Uterus (tissue), 4 donors: Measurements from ENCODE around the gene IKZF1. TPM values are rescaled to one million over a fixed set of nuclear protein-coding genes. Genes with fewer than 3 reads are reported as not detected.

Experiments
- DNase-seq, 2 donors: peaks; one replicate each; pipeline ENCODE4 v3.0.0-alpha.2; 2019 to 2020
- H3K27ac ChIP-seq, 2 donors: fragments of 200-600 bp; sonication (generic); 1 replicate in 1 of 2; 2 replicates in 1 of 2; pipeline ENCODE4 v1.5.1; 2016 to 2018
- H3K27me3 ChIP-seq, 2 donors: fragments of 200-600 bp; sonication (generic); one replicate each; pipeline ENCODE4 v1.5.1; 2018 to 2019; ENCODE audit warnings: control low read depth in 1 of 2
- H3K36me3 ChIP-seq, 2 donors: fragments of 200-600 bp; sonication (generic); one replicate each; pipeline ENCODE4 v1.5.1; 2019; ENCODE audit warnings: control low read depth in 1 of 2
- H3K4me1 ChIP-seq, 2 donors: fragments of 200-600 bp; sonication (generic); one replicate each; pipeline ENCODE4 v1.5.1; 2018 to 2019; ENCODE audit warnings: control low read depth in 1 of 2
- H3K4me3 ChIP-seq, 2 donors: fragments of 200-600 bp; sonication (generic); 1 replicate in 1 of 2; 2 replicates in 1 of 2; pipeline ENCODE4 v1.5.1; 2018 to 2019; ENCODE audit warnings: mild to moderate bottlenecking in 1 of 2
- H3K9me3 ChIP-seq, 2 donors: fragments of 200-600 bp; sonication (generic); one replicate each; pipeline ENCODE4 v1.5.1; 2019; ENCODE audit warnings: control low read depth in 1 of 2
- POLR2A ChIP-seq, 2 donors: fragments of 450-650 bp; IDR thresholded peaks; one replicate each; pipeline ENCODE4 v1.6.1; 2016; ENCODE audit warnings: antibody characterized with exemption in 2 of 2, mild to moderate bottlenecking in 1 of 2, moderate library complexity in 1 of 2
- intact Hi-C: fragments of 100-400 bp; cut with DNase I; formaldehyde crosslinking; loops from one replicate; pipeline ENCODE4 v1.15.1; 2023; ENCODE audit warnings: low total_unique reads
- total RNA-seq, 4 donors: library from RNA; depleted of rRNA in 3 of 4; stranded (reverse); fragments of >200 nt in 3 of 4; gene quantifications; one replicate each; pipeline versions ENCODE4 v1.1.0 to v1.2.4, GENCODE V29; 2014 to 2023
- TF ChIP-seq, protein P1 (sequence below), 4 experiments: fragments of 200-600 bp in 2 of 4; fragments of 450-650 bp in 2 of 4; sonication (generic) in 2 of 4; IDR thresholded peaks; one replicate each; pipeline ENCODE4 v1.5.1; 2016 to 2019; ENCODE audit warnings: antibody characterized with exemption in 4 of 4, mild to moderate bottlenecking in 2 of 4, moderate library complexity in 1 of 4
- donor health status: DM: yes; HTN: yes; CAD: no.

IKZF1 gene
- total RNA-seq, 4 donors from 2014 or later, result 7.0 to 828 (median 12.8) TPM

DNA sequence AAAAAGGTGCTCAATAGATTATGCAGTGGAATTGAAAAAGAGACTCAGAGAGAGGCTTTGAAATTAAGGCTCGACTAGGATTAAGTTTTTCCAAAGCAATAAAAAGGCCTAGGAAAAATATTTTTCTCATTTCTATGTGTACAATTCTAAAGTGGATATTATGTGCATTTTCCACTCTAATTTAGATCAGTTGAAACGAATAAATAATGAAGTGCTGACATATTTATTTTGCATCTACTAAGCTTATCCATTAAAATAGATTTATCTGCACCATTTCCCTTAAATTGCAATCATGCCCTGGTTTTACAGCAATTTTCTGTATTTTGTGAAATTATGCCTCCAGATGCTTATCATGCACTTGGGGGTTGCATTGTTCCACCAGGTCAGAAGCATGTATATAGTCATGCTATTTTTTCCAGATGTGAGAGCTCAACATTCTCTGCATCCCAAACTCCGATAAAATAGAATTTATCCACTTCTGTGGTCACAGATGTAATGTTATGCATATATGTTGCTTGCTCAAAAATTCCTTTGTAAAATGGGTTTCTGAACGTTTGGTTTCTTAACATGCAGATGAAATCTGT is 127.3 kb downstream of the IKZF1 start:
- TF ChIP-seq POLR2A (IDR thresholded peaks at IDR 0.05), result no peak
- TF ChIP-seq, protein P1, sequence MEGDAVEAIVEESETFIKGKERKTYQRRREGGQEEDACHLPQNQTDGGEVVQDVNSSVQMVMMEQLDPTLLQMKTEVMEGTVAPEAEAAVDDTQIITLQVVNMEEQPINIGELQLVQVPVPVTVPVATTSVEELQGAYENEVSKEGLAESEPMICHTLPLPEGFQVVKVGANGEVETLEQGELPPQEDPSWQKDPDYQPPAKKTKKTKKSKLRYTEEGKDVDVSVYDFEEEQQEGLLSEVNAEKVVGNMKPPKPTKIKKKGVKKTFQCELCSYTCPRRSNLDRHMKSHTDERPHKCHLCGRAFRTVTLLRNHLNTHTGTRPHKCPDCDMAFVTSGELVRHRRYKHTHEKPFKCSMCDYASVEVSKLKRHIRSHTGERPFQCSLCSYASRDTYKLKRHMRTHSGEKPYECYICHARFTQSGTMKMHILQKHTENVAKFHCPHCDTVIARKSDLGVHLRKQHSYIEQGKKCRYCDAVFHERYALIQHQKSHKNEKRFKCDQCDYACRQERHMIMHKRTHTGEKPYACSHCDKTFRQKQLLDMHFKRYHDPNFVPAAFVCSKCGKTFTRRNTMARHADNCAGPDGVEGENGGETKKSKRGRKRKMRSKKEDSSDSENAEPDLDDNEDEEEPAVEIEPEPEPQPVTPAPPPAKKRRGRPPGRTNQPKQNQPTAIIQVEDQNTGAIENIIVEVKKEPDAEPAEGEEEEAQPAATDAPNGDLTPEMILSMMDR (IDR thresholded peaks at IDR 0.05), result no peak
- intact Hi-C loops, result no loop called here
- no peaks in the 10 kb centered on the region for H3K9me3 ChIP-seq
- no peaks in the 10 kb centered on the region for H3K27me3 ChIP-seq
- no peak overlapping the region for H3K4me3 ChIP-seq
- no peak overlapping the region for H3K27ac ChIP-seq
- peaks cover 0 to 3% of the 10 kb centered on the region in 2 donors for H3K36me3 ChIP-seq
- no peaks in the 10 kb centered on the region for H3K4me1 ChIP-seq
- no peak for DNase-seq

DNA sequence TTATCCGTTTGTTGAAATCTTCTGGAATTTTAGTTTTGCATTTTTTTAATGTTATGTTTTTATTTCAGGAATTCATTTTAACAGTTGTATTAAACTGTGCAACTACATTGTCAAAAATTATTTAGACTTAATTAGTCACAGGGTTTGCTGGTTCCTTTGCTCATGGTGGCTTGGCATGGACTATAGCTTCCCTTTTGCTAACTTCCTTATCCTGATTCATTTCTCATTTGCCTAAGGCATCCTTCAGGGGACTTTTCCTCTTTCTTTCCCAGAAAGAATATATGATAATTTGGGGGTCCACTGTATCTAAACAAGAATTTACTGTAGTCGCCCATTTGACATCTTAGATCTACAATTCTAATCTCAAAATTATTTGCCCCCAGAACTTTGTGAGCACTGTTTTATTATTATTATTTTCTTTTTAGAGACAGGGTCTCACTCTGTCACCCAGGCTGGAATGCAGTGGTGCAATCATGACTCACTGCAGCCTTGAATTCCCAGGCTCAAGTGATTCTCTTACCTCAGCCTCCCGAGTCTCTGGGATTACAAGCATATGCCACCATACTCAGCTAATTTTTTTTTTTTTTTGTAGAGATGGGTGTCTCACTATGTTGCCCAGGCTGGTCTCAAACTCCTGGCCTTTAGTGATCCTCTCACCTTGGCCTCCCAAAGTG is 131.8 kb downstream of the IKZF1 start:
- no peak for DNase-seq
- H3K27me3 ChIP-seq, result no peaks in the 10 kb centered on the region
- no peaks in the 10 kb centered on the region for H3K9me3 ChIP-seq
- H3K4me3 ChIP-seq, result no peak overlapping the region
- no peak overlapping the region for H3K27ac ChIP-seq
- intact Hi-C loops, result no loop called here
- H3K4me1 ChIP-seq, result no peaks in the 10 kb centered on the region
- peaks cover 0 to 3% of the 10 kb centered on the region in 2 donors for H3K36me3 ChIP-seq
- TF ChIP-seq, protein P1 (IDR thresholded peaks at IDR 0.05), result no peak
- no peak for TF ChIP-seq POLR2A (IDR thresholded peaks at IDR 0.05)

DNA sequence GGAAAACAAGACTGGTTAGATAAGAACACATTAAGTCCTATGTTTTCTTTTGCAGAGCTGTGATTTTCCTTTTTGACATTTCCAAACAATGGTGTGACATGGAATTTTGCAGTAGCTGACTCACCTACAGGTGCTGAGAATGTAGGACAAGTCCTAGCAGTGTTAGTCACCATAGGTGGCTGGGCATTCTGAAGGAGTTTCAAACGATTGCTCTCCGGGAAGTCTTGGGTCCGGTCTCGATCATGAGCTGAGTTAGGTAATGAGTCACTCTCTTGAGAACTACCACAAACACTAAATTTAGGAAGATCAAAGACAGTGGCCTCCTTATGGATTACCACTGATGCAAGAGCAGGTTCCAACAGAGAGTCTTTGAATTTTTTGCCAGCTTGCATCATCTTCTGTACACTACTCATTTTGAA is 142.0 kb downstream of the IKZF1 start:
- intact Hi-C loops, result no loop called here
- H3K36me3 ChIP-seq, result no peaks in the 10 kb centered on the region
- DNase-seq, result no peak
- TF ChIP-seq, protein P1 (IDR thresholded peaks at IDR 0.05), result no peak
- TF ChIP-seq POLR2A (IDR thresholded peaks at IDR 0.05), result no peak
- no peaks in the 10 kb centered on the region for H3K9me3 ChIP-seq
- H3K4me3 ChIP-seq, result no peak overlapping the region
- no peaks in the 10 kb centered on the region for H3K27me3 ChIP-seq
- H3K27ac ChIP-seq, result no peak overlapping the region
- no peaks in the 10 kb centered on the region for H3K4me1 ChIP-seq

DNA sequence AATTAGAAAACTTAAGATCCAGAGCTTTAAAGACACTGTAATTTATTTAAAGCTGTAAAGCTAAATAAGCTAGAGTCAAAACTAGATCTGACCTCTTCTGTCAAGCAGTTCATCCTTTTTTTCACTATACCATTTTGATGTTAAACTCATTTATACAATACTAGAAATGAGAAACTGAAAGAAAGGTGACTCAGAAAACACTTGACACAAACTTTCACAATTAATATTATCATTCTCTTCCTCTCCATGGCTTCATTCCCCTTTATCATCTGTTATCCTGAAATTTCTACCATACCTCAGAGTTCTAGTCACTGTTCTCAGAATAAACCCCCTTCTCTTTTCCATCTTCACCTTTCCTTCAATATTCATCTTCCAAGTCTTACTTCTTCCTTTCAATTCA is 144.3 kb downstream of the IKZF1 start:
- no peaks in the 10 kb centered on the region for H3K36me3 ChIP-seq
- no peaks in the 10 kb centered on the region for H3K9me3 ChIP-seq
- TF ChIP-seq POLR2A (IDR thresholded peaks at IDR 0.05), result no peak
- TF ChIP-seq, protein P1 (IDR thresholded peaks at IDR 0.05), result no peak
- H3K4me3 ChIP-seq, result no peak overlapping the region
- intact Hi-C loops, result no loop called here
- no peaks in the 10 kb centered on the region for H3K4me1 ChIP-seq
- no peak for DNase-seq
- no peak overlapping the region for H3K27ac ChIP-seq
- no peaks in the 10 kb centered on the region for H3K27me3 ChIP-seq

DNA sequence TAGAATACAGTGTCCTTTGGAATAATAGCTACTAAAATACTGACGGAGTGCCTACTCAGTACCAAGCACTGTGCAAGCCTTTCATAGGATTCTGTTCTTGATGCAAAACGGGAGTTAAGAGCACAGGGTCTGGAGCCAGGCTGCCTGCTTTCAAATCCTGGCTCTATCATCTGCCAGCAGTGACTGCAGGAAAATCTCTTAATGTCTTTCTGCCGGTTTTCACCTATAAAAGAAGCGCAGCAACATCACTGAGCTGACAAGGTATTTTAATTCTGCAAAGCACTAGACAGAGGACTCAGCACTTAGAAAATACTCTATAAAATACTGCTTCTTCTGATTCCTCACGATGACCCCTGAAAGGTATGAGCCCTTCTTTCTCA is 145.0 kb downstream of the IKZF1 start:
- H3K27ac ChIP-seq, result peak overlapping the region; percentile 72 to 75
- H3K9me3 ChIP-seq, result no peaks in the 10 kb centered on the region
- no peak for DNase-seq
- H3K27me3 ChIP-seq, result no peaks in the 10 kb centered on the region
- no peak for TF ChIP-seq POLR2A (IDR thresholded peaks at IDR 0.05)
- peak overlapping the region; percentile 82 to 93 for H3K4me3 ChIP-seq
- intact Hi-C loops, result no loop called here
- H3K4me1 ChIP-seq, result no peaks in the 10 kb centered on the region
- no peaks in the 10 kb centered on the region for H3K36me3 ChIP-seq
